GM12878 (cell line): Measurements from ENCODE around the gene SRRM5. TPM values are rescaled to one million over a fixed set of nuclear protein-coding genes. Genes with fewer than 3 reads are reported as not detected.
"Not testable (repeated sequence)": the region's sequence is repeated elsewhere in the genome, so short reads cannot be mapped to it uniquely, and the experiment has no call there.

Experiments
- ATAC-seq: fragments of 200-7000 bp; cut with Tn5 transposase; 3 replicates; pipeline ENCODE4 v1.9.1; 2020; ENCODE audit warnings: mild to moderate bottlenecking, moderate library complexity
- BruUV-seq: library from RNA; stranded (reverse); fragments of 400-500 nt; replicated peaks from 2 replicates; lab custom pipeline; 2021; lab: Mats Ljungman, UMichigan
- CTCF ChIA-PET: fragments of 300-600 bp; sonication (Branson Sonifier 250); formaldehyde crosslinking; extraction: SDS; loops from one replicate; lab custom pipeline; 2021; ENCODE audit warnings: inconsistent platforms; lab: Yijun Ruan, JAX
- POLR2A ChIA-PET: fragments of 350-600 bp; formaldehyde crosslinking; extraction: SDS; loops from one replicate; lab custom pipeline; 2021; ENCODE audit warnings: inconsistent platforms; lab: Charles Lee
- RAD21 ChIA-PET: fragments of 300-600 bp; sonication (Branson Sonifier 250); formaldehyde crosslinking; loops from one replicate; lab custom pipeline; 2023; ENCODE audit warnings: antibody characterized with exemption; ENCODE audit not compliant: unreplicated experiment; lab: Charles Lee
- SMC1A ChIA-PET: fragments of 300-600 bp; sonication (Branson Sonifier 250); formaldehyde crosslinking; loops from one replicate; lab custom pipeline; 2023; ENCODE audit not compliant: unreplicated experiment, uncharacterized antibody; lab: Charles Lee
- DNase-seq: peaks from one replicate; pipeline ENCODE4 v3.0.0-alpha.2; 2011; ENCODE audit warnings: low read depth, low spot score
- FAIRE-seq: peaks from 3 replicates; lab custom pipeline; 2011; peaks lifted over from hg19 to GRCh38; lab: Jason Lieb, UNC
- H2AFZ ChIP-seq: 2 replicates; pipeline ENCODE4 v1.6.0; 2011; ENCODE audit warnings: low read depth, low read length, control low read depth; ENCODE audit not compliant: control insufficient read depth
- H3K27ac ChIP-seq: 2 replicates; pipeline ENCODE4 v1.5.1; 2011; ENCODE audit warnings: control low read depth; ENCODE audit not compliant: control insufficient read depth, insufficient read depth
- H3K27me3 ChIP-seq, 2 experiments: replicated peaks in 1 of 2; 2 replicates each; pipeline versions ENCODE4 v1.6.0 to v1.6.1; 2011; ENCODE audit warnings: low read length in 1 of 2; ENCODE audit not compliant: control insufficient read depth in 2 of 2, insufficient read depth in 2 of 2
- H3K36me3 ChIP-seq, 2 experiments: 2 replicates each; pipeline ENCODE4 v1.5.1; 2011; ENCODE audit warnings: low read length in 1 of 2; ENCODE audit not compliant: control insufficient read depth in 2 of 2, insufficient read depth in 2 of 2
- H3K4me1 ChIP-seq: 2 replicates; pipeline ENCODE4 v1.6.1; 2011; ENCODE audit warnings: mild to moderate bottlenecking, low read length, moderate library complexity, mixed read lengths; ENCODE audit not compliant: control insufficient read depth, insufficient read depth
- H3K4me2 ChIP-seq: 2 replicates; pipeline ENCODE4 v1.6.0; 2011; ENCODE audit warnings: control low read depth; ENCODE audit not compliant: control insufficient read depth, insufficient read depth
- H3K4me3 ChIP-seq: fragments of 200-600 bp; sonication (generic); 2 replicates; pipeline ENCODE4 v1.5.1; 2016
- H3K79me2 ChIP-seq: 2 replicates; pipeline ENCODE4 v1.6.0; 2011; ENCODE audit warnings: low read length; ENCODE audit not compliant: control insufficient read depth, insufficient read depth
- H3K9ac ChIP-seq: 2 replicates; pipeline ENCODE4 v1.8.0; 2011; ENCODE audit warnings: low read length, control low read depth, mixed read lengths; ENCODE audit not compliant: control insufficient read depth, insufficient read depth
- H3K9me3 ChIP-seq: replicated peaks from 3 replicates; pipeline ENCODE4 v1.5.1; 2011; ENCODE audit warnings: mild to moderate bottlenecking, low read length; ENCODE audit not compliant: control insufficient read depth, insufficient read depth
- H4K20me1 ChIP-seq: 2 replicates; pipeline ENCODE4 v1.6.0; 2011; ENCODE audit not compliant: control insufficient read depth, insufficient read depth
- CEBPB ChIP-seq, 2 experiments: fragments of 150-350 bp in 1 of 2; IDR thresholded peaks; 2 replicates each; pipeline ENCODE4 v1.6.1; 2012 to 2014; ENCODE audit warnings: low read depth in 2 of 2, low read length in 2 of 2, borderline replicate concordance in 1 of 2, inconsistent platforms in 1 of 2
- EP300 ChIP-seq, 2 experiments: fragments of 150-350 bp in 1 of 2; IDR thresholded peaks; 2 replicates each; pipeline ENCODE4 v1.6.1; 2011 to 2012; ENCODE audit warnings: low read depth in 2 of 2, low read length in 2 of 2, borderline replicate concordance in 1 of 2, improper control_type of control experiment in 1 of 2, inconsistent platforms in 1 of 2; ENCODE audit not compliant: control insufficient read depth in 1 of 2
- FOXK2 ChIP-seq: fragments of 450-650 bp; IDR thresholded peaks from 2 replicates; pipeline ENCODE4 v1.6.1; 2017; ENCODE audit warnings: mild to moderate bottlenecking, moderate library complexity
- IRF4 ChIP-seq: IDR thresholded peaks from 2 replicates; pipeline ENCODE4 v1.6.1; 2011; ENCODE audit warnings: low read depth, low read length
- KDM1A ChIP-seq: fragments of 200-600 bp; sonication (generic); IDR thresholded peaks from 2 replicates; pipeline ENCODE4 v1.6.1; 2016; ENCODE audit warnings: borderline replicate concordance
- ZNF622 ChIP-seq: fragments of 450-650 bp; IDR thresholded peaks from 2 replicates; pipeline ENCODE4 v1.6.1; 2017; ENCODE audit warnings: mild to moderate bottlenecking, inconsistent platforms
- WGBS: methylation state at CpG from one replicate; pipeline ENCODE4 v1.1.6; 2016; ENCODE audit warnings: low lambda C conversion rate; ENCODE audit not compliant: insufficient replicate concordance, insufficient coverage; ENCODE audit errors: missing lambda C conversion rate; 5-methylcytosine and 5-hydroxymethylcytosine counted together
- in situ Hi-C: fragments of 300-500 bp; cut with MboI; formaldehyde crosslinking; loops from 9 replicates; pipeline ENCODE4 v1.14.3; 2018; ENCODE audit warnings: mixed read lengths
- intact Hi-C: fragments of 100-400 bp; cut with micrococcal nuclease; formaldehyde crosslinking; loops from one replicate; pipeline ENCODE4 v1.14.2; 2022; ENCODE audit not compliant: unreplicated experiment
- polyA plus RNA-seq, 11 experiments: library from polyadenylated mRNA; depleted of rRNA in 4 of 11; unstranded in 6 of 11; stranded (reverse) in 5 of 11; fragments of >200 nt; fragmentation: Nextera tagmentation in 4 of 11; fragmentation: Illumina TruSeq in 1 of 11; extraction: Ambion mirVana in 4 of 11; extraction: Trizol in 1 of 11; gene quantifications; 1 replicate in 1 of 11; 2 replicates in 10 of 11; pipeline versions ENCODE4 v1.2.1 to v1.2.3, GENCODE V29; 2011 to 2016; ENCODE audit warnings: inconsistent platforms in 2 of 11, missing spikeins in 2 of 11, low read depth in 1 of 11
- total RNA-seq, 4 experiments: library from RNA; depleted of rRNA in 3 of 4; stranded (reverse); fragments of >200 nt in 3 of 4; fragmentation: Illumina TruSeq in 1 of 4; extraction: Trizol in 1 of 4; gene quantifications; 2 replicates each; pipeline versions ENCODE4 v1.2.1 to v1.2.3, GENCODE V29; 2013 to 2021
- TF ChIP-seq, protein P1 (sequence below): fragments of 150-350 bp; IDR thresholded peaks from 2 replicates; pipeline ENCODE4 v1.6.1; 2014; ENCODE audit warnings: mild to moderate bottlenecking, low read depth, low read length
- TF ChIP-seq, protein P2 (sequence below): fragments of 450-650 bp; IDR thresholded peaks from 2 replicates; pipeline ENCODE4 v1.6.1; 2017; ENCODE audit warnings: mild to moderate bottlenecking, low read depth, inconsistent platforms; ENCODE audit not compliant: poor library complexity, severe bottlenecking
- TF ChIP-seq, protein P3 (sequence below): fragments of 450-650 bp; formaldehyde crosslinking; IDR thresholded peaks from 2 replicates; pipeline ENCODE4 v1.5.0; 2022; ENCODE audit warnings: mild to moderate bottlenecking, missing genetic modification characterization

Gene SRRM5
- total and polyA plus RNA-seq, 10 of the 15 experiments (the other 5 are each of a cell fraction or from before 2014, with no cell fraction given), result 0.06 to 0.38 (median 0.24) TPM; not detected in 2

DNA sequence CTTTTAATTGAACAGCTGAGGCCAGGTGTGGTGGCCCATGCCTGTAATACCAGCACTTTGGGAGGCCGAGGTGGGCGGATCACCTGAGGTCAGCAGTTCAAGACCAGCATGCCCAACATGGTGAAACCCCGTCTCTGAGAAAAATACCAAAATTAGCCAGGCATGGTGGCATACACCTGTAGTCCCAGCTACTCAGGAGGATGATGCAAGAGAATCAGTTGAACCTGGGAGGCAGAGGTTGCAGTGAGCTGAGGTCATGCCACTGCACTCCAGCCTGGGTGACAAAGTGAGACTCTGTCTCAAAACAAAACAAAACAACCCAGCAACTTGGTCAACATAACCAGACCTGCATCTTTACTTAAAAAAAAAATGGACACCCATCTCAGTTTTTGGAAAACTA is 24.9 kb upstream of the SRRM5 start:
- POLR2A ChIA-PET, DNase-seq, BruUV-seq, FAIRE-seq, ATAC-seq, in situ Hi-C loops, intact Hi-C loops, H3K79me2 ChIP-seq, H4K20me1 ChIP-seq, H2AFZ ChIP-seq, H3K9ac ChIP-seq, H3K9me3 ChIP-seq, H3K4me2 ChIP-seq, H3K27me3 ChIP-seq, H3K4me1 ChIP-seq, H3K36me3 ChIP-seq, H3K27ac ChIP-seq, RAD21 ChIA-PET, H3K4me3 ChIP-seq: not testable (repeated sequence)
- ChIA-PET CTCF (interaction anchor here (1.0 to 1.2 kb wide), 2 partner anchors 9 to 31 kb away, joined by 3 read pairs; no protein-coding TSS in a partner anchor), SMC1A (interaction anchor here (1.1 kb wide), 1 partner anchor 32 kb away, joined by 3 read pairs; no protein-coding TSS in a partner anchor)
- 96% methylated on average over 3 of the region's 3 CpGs for WGBS

DNA sequence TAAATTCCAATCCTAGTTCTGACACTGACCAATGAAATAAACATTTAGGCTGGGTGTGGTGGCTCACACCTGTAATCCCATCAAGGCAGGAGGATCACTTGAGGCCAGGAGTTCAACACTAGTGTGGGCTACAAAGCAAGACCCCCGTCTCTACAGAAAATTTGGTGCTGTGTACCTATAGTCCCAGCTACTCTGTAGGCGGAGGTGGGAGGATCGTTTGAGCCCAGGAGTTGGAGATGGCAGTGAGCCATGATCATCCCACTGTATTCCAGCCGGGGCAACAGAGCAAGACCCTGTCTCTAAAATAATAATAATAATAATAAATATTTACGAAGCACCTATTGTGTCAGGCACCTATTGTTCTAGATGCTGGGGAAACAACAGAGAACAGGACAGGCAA is 22.6 kb upstream of the SRRM5 start:
- H3K4me1 ChIP-seq, result no peaks in the 10 kb centered on the region
- no peak overlapping the region for H3K27ac ChIP-seq
- ChIA-PET CTCF (interaction anchor here (0.8 to 1.1 kb wide), 2 partner anchors 34 to 142 kb away, joined by 3 to 6 read pairs; no protein-coding TSS in a partner anchor), POLR2A (no interaction called here), SMC1A (interaction anchor here (1.9 kb wide), 1 partner anchor 34 kb away, joined by 10 read pairs; no protein-coding TSS in a partner anchor), RAD21 (no interaction called here)
- H3K9me3 ChIP-seq, result no peaks in the 10 kb centered on the region
- no TSS peak for BruUV-seq
- no peak overlapping the region for H3K9ac ChIP-seq
- peaks cover 3 to 6% of the 10 kb centered on the region in 2 experiments; a peak in 3 of 4 replicates for H3K36me3 ChIP-seq
- no peak for ATAC-seq
- H3K79me2 ChIP-seq, result no peaks in the 10 kb centered on the region; the same call in 1 of the 2 replicates
- 98% methylated on average over 5 of the region's 5 CpGs for WGBS
- in situ Hi-C loops (no loop called here), intact Hi-C loops (no loop called here)
- no peaks in the 10 kb centered on the region for H4K20me1 ChIP-seq
- H3K4me3 ChIP-seq, result no peak overlapping the region
- H3K27me3 ChIP-seq, result no peaks in the 10 kb centered on the region
- H3K4me2 ChIP-seq, result no peak overlapping the region
- H2AFZ ChIP-seq, result no peak overlapping the region
- no peak for DNase-seq
- FAIRE-seq, result no peak
- TF ChIP-seq CEBPB (IDR thresholded peaks at IDR 0.05; ENCODE audit: borderline replicate concordance in 1 of 2, low read depth in 2 of 2, low read length in 2 of 2) (no peak), IRF4 (no peak), KDM1A (no peak), EP300 (IDR thresholded peaks at IDR 0.05; ENCODE audit: borderline replicate concordance in 1 of 2, control insufficient read depth in 1 of 2, low read depth in 2 of 2, low read length in 2 of 2) (no peak), ZNF622 (no peak), FOXK2 (no peak)
- TF ChIP-seq, protein P1, sequence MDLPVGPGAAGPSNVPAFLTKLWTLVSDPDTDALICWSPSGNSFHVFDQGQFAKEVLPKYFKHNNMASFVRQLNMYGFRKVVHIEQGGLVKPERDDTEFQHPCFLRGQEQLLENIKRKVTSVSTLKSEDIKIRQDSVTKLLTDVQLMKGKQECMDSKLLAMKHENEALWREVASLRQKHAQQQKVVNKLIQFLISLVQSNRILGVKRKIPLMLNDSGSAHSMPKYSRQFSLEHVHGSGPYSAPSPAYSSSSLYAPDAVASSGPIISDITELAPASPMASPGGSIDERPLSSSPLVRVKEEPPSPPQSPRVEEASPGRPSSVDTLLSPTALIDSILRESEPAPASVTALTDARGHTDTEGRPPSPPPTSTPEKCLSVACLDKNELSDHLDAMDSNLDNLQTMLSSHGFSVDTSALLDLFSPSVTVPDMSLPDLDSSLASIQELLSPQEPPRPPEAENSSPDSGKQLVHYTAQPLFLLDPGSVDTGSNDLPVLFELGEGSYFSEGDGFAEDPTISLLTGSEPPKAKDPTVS, result no peak
- TF ChIP-seq, protein P2, sequence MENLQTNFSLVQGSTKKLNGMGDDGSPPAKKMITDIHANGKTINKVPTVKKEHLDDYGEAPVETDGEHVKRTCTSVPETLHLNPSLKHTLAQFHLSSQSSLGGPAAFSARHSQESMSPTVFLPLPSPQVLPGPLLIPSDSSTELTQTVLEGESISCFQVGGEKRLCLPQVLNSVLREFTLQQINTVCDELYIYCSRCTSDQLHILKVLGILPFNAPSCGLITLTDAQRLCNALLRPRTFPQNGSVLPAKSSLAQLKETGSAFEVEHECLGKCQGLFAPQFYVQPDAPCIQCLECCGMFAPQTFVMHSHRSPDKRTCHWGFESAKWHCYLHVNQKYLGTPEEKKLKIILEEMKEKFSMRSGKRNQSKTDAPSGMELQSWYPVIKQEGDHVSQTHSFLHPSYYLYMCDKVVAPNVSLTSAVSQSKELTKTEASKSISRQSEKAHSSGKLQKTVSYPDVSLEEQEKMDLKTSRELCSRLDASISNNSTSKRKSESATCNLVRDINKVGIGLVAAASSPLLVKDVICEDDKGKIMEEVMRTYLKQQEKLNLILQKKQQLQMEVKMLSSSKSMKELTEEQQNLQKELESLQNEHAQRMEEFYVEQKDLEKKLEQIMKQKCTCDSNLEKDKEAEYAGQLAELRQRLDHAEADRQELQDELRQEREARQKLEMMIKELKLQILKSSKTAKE, result no peak
- TF ChIP-seq, protein P3, sequence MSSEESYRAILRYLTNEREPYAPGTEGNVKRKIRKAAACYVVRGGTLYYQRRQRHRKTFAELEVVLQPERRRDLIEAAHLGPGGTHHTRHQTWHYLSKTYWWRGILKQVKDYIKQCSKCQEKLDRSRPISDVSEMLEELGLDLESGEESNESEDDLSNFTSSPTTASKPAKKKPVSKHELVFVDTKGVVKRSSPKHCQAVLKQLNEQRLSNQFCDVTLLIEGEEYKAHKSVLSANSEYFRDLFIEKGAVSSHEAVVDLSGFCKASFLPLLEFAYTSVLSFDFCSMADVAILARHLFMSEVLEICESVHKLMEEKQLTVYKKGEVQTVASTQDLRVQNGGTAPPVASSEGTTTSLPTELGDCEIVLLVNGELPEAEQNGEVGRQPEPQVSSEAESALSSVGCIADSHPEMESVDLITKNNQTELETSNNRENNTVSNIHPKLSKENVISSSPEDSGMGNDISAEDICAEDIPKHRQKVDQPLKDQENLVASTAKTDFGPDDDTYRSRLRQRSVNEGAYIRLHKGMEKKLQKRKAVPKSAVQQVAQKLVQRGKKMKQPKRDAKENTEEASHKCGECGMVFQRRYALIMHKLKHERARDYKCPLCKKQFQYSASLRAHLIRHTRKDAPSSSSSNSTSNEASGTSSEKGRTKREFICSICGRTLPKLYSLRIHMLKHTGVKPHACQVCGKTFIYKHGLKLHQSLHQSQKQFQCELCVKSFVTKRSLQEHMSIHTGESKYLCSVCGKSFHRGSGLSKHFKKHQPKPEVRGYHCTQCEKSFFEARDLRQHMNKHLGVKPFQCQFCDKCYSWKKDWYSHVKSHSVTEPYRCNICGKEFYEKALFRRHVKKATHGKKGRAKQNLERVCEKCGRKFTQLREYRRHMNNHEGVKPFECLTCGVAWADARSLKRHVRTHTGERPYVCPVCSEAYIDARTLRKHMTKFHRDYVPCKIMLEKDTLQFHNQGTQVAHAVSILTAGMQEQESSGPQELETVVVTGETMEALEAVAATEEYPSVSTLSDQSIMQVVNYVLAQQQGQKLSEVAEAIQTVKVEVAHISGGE (CRISPR knock-in tag), result no peak
